ENCODE data around the gene TNNI2.
A peak's percentile ranks its signal among the peaks of the same experiment; 100 is the strongest.

TNNI2 gene

DNA sequence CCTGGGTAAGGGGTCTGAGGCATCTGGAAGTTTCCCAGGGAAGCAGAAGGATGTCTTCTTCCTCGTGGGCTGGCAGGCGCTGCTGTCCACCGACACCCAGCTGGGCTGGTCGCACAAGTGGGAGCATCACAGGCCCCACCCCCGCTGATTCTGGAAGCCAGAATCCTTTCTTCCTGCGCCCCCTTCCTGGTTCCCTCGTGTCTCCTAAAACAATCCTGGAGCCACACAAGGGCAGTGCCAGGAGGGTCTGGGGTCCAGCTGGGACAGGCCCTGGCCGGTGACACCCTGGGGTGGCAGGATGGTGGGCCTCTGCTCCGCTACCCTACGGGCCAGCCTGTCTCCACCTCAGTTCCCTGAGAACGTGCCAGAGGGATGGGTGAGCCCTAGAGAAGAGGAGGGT, 18.3 kb downstream of the TNNI2 start:
- H3K36me3 ChIP-seq (ENCODE audit: control insufficient read depth in 2 of 2, insufficient read depth in 2 of 2, low read length in 2 of 2), result no peaks in the 10 kb centered on the region
- no peaks in the 10 kb centered on the region for H3K4me1 ChIP-seq (ENCODE audit: control insufficient read depth, insufficient read depth, low read length)
- H3K27ac ChIP-seq (ENCODE audit: low read length), result no peak overlapping the region
- no peaks in the 10 kb centered on the region for H3K9me3 ChIP-seq (ENCODE audit: control insufficient read depth in 2 of 2, low read length in 2 of 2)
- H3K9ac ChIP-seq (ENCODE audit: low read length in 2 of 2), result no peak overlapping the region
- no peak overlapping the region for H3K4me3 ChIP-seq (ENCODE audit: low read length in 2 of 2)
- no peaks in the 10 kb centered on the region for H3K27me3 ChIP-seq (ENCODE audit: control insufficient read depth in 1 of 2, insufficient read depth in 2 of 2, low read length in 2 of 2)

GRCh38 chr11:1858154-1858553, 19.4 kb downstream of the TNNI2 start:
- no peaks in the 10 kb centered on the region for H3K27me3 ChIP-seq (ENCODE audit: control insufficient read depth in 1 of 2, insufficient read depth in 2 of 2, low read length in 2 of 2)
- no peaks in the 10 kb centered on the region for H3K9me3 ChIP-seq (ENCODE audit: control insufficient read depth in 2 of 2, low read length in 2 of 2)
- no peak overlapping the region for H3K4me3 ChIP-seq (ENCODE audit: low read length in 2 of 2)
- H3K27ac ChIP-seq (ENCODE audit: low read length), result no peak overlapping the region
- H3K9ac ChIP-seq (ENCODE audit: low read length in 2 of 2), result no peak overlapping the region
- H3K36me3 ChIP-seq (ENCODE audit: control insufficient read depth in 2 of 2, insufficient read depth in 2 of 2, low read length in 2 of 2), result no peaks in the 10 kb centered on the region
- H3K4me1 ChIP-seq (ENCODE audit: control insufficient read depth, insufficient read depth, low read length), result peaks cover 2% of the 10 kb centered on the region

DNA sequence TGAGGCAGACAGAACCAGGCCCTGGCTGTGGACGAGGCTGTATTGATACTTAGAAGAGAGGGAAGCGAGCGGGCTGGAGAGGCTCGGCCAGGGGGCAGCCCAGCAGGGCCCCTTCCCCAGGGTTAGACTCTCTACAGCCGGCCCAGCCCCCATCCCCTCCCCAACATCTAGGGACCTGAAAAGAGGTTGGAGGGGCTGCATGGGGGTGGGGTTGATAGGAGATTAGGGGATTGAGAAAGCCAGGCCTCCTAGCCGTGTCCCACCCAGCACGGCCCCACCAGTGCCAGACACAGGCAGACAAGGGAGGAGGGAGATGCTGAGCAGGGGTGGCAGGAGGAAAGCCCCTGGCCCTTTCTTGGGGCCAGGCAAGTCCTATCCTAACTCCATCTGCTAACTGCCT, 19.8 kb downstream of the TNNI2 start:
- Histone ChIP-seq H3K4me1 (ENCODE audit: control insufficient read depth, insufficient read depth, low read length) (peaks cover 6% of the 10 kb centered on the region), H3K9ac (ENCODE audit: low read length in 2 of 2) (no peak overlapping the region), H3K4me3 (ENCODE audit: low read length in 2 of 2) (no peak overlapping the region)

DNA sequence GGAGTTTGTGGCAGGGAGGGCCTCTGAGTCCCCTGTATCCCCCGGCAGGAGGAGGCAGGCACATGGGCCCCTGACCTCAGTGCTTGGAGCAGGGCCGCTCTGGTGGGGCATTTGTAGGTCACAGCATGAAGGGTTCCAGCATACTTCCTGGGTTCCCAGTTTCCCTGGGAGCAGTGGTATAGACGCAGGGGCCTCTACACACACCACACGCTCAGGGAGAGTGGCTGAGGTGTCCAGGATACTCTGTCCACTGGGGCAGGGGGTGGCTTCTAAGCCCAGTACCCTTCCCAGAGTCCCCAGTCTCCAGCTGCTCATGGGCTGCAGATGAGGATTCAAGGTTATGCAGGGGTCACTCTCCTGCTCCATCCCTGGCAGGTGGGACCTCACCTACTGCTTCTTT, 20.2 kb downstream of the TNNI2 start:
- no peaks in the 10 kb centered on the region for H3K9me3 ChIP-seq (ENCODE audit: control insufficient read depth in 2 of 2, low read length in 2 of 2)
- H3K36me3 ChIP-seq (ENCODE audit: control insufficient read depth in 2 of 2, insufficient read depth in 2 of 2, low read length in 2 of 2), result no peaks in the 10 kb centered on the region
- no peak overlapping the region for H3K27ac ChIP-seq (ENCODE audit: low read length)
- peaks cover 10% of the 10 kb centered on the region for H3K4me1 ChIP-seq (ENCODE audit: control insufficient read depth, insufficient read depth, low read length)
- H3K9ac ChIP-seq (ENCODE audit: low read length in 2 of 2), result no peak overlapping the region
- H3K4me3 ChIP-seq (ENCODE audit: low read length in 2 of 2), result no peak overlapping the region
- no peaks in the 10 kb centered on the region for H3K27me3 ChIP-seq (ENCODE audit: control insufficient read depth in 1 of 2, insufficient read depth in 2 of 2, low read length in 2 of 2)

More for the DNA sequence above, 19.8 kb downstream of the TNNI2 start:
- Histone ChIP-seq H3K36me3 (ENCODE audit: control insufficient read depth in 2 of 2, insufficient read depth in 2 of 2, low read length in 2 of 2) (no peaks in the 10 kb centered on the region), H3K9me3 (ENCODE audit: control insufficient read depth in 2 of 2, low read length in 2 of 2) (no peaks in the 10 kb centered on the region), H3K27me3 (ENCODE audit: control insufficient read depth in 1 of 2, insufficient read depth in 2 of 2, low read length in 2 of 2) (no peaks in the 10 kb centered on the region), H3K27ac (ENCODE audit: low read length) (no peak overlapping the region)

DNA sequence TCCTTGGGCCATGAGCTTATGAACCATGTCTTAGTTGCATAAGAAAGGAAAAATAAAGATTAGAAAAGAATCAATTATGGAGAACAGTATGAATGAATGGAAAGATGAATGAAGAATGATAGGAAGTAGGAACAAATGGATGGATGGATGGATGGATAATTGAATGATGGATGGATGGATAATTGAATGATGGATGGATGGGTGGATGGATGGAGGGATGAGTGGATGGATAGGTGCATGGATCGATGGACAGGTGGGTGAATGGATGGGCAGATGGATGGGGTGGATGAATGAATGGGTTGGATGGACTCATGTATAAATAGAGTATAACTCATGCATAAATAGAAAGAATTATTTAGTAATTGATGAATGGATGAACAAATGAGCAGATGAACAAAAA, 21.3 kb downstream of the TNNI2 start:
- Histone ChIP-seq H3K9ac (ENCODE audit: low read length in 2 of 2) (no peak overlapping the region), H3K36me3 (ENCODE audit: control insufficient read depth in 2 of 2, insufficient read depth in 2 of 2, low read length in 2 of 2) (no peaks in the 10 kb centered on the region), H3K9me3 (ENCODE audit: control insufficient read depth in 2 of 2, low read length in 2 of 2) (no peaks in the 10 kb centered on the region), H3K27me3 (ENCODE audit: control insufficient read depth in 1 of 2, insufficient read depth in 2 of 2, low read length in 2 of 2) (no peaks in the 10 kb centered on the region), H3K27ac (ENCODE audit: low read length) (no peak overlapping the region), H3K4me3 (ENCODE audit: low read length in 2 of 2) (no peak overlapping the region), H3K4me1 (ENCODE audit: control insufficient read depth, insufficient read depth, low read length) (peaks cover 19% of the 10 kb centered on the region)

DNA sequence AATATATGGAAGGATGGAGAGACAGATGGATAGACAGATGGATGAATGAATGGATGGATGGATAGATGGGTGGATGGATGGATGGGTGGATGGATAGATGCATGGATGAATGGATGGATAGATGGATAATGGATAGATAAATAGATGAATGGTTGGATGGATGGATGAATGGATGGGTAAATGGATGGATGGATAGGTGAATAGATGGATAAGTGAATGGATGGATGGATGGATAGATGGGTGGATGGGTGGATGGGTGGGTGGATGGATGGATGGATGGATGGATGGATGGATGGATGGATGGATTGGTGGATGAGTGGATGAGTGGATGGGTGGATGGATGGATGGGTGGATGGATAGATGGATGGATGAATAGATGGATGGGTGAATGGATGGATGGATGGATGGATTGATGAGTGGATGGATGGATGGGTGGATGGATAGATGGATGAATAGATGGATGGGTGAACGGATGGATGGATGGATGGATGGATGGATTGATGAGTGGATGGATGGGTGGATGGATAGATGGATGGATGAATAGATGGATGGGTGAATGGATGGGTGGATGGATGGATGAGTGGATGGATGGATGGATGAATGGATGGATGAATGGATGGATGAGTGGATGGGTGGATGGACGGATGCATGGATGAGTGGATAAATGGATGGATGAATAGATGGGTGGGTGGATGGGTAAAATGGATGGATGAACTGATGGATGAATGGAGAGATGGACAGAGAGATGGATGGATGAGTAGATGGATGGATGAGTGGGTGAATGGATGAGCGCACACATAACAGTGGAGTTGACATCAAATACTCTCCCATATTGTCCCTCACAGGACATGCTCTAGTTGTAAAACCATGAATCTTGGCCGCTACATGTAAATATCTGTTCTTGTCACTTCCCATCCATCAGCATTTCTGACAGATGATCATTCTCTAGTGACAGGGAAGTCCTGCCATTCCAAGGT, 22.9 kb downstream of the TNNI2 start:
- Histone ChIP-seq H3K27ac (ENCODE audit: low read length) (no peak overlapping the region), H3K27me3 (ENCODE audit: control insufficient read depth in 1 of 2, insufficient read depth in 2 of 2, low read length in 2 of 2) (no peaks in the 10 kb centered on the region), H3K9ac (ENCODE audit: low read length in 2 of 2) (no peak overlapping the region), H3K36me3 (ENCODE audit: control insufficient read depth in 2 of 2, insufficient read depth in 2 of 2, low read length in 2 of 2) (no peaks in the 10 kb centered on the region), H3K4me1 (ENCODE audit: control insufficient read depth, insufficient read depth, low read length) (peaks cover 33% of the 10 kb centered on the region), H3K4me3 (ENCODE audit: low read length in 2 of 2) (no peak overlapping the region), H3K9me3 (ENCODE audit: control insufficient read depth in 2 of 2, low read length in 2 of 2) (no peaks in the 10 kb centered on the region)

- Histone ChIP-seq H3K27ac (ENCODE audit: low read length) (peak overlapping the region; percentile 83), H3K36me3 (ENCODE audit: control insufficient read depth in 2 of 2, insufficient read depth in 2 of 2, low read length in 2 of 2) (no peaks in the 10 kb centered on the region), H3K9ac (ENCODE audit: low read length in 2 of 2) (no peak overlapping the region), H3K4me3 (ENCODE audit: low read length in 2 of 2) (peak overlapping the region in 1 of 2 donors; percentile 71), H3K27me3 (ENCODE audit: control insufficient read depth in 1 of 2, insufficient read depth in 2 of 2, low read length in 2 of 2) (no peaks in the 10 kb centered on the region), H3K4me1 (ENCODE audit: control insufficient read depth, insufficient read depth, low read length) (peaks cover 40% of the 10 kb centered on the region), H3K9me3 (ENCODE audit: control insufficient read depth in 2 of 2, low read length in 2 of 2) (no peaks in the 10 kb centered on the region)
Measured at GRCh38 chr11:1862588-1863351, 24.0 kb downstream of the TNNI2 start.

DNA sequence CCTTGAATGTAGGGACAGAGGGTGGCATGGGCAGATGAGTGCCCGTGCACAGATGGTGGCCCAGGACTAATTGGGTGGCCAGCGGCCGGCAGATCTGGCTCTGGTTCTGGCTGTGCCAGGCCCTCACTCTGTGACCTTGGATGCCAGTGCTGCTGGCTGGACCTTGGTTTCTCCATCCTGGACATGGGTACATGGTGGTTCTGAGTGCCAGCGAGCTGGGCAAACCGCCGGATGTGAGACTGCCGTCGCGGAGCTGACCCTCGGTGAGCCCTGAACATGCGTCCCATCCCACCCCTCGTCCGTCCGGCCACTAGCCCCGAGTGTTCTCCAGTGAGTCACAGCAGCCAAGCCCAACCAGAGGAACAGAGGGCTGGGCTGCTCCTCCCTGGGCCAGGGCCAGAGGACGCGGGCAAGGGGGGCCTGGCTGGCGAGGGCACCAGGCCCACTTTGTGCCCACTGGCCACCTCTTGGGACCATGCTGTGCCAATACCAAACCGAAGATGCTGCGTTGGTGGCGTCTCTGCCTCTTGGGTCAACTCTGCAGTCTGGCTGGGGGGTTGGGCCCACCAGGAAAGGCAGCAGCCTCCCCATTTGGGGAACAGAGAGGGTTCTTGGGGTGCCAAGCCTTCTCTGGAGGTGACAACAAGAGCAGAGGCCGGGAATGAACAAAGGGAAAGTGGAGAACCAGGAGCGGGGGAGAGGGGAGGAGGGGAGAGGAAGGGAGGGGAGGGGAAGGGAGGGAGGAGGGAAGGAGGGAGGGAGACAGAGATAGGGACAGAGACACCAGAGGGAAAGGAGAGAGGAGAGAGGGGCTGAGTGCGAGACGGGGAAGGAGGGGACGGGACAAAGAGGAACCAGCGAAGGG, 24.8 kb downstream of the TNNI2 start:
- H3K4me1 ChIP-seq (ENCODE audit: control insufficient read depth, insufficient read depth, low read length), result peaks cover 42% of the 10 kb centered on the region
- H3K4me3 ChIP-seq (ENCODE audit: low read length in 2 of 2), result peak overlapping the region; percentile 62 to 71
- peak overlapping the region; percentile 58 to 83 for H3K9ac ChIP-seq (ENCODE audit: low read length in 2 of 2)

GRCh38 chr11:1864231-1864630, 25.4 kb downstream of the TNNI2 start:
- Histone ChIP-seq H3K4me3 (ENCODE audit: low read length in 2 of 2) (peak overlapping the region; percentile 62 to 71), H3K27ac (ENCODE audit: low read length) (peak overlapping the region; percentile 83), H3K9ac (ENCODE audit: low read length in 2 of 2) (peak overlapping the region; percentile 62 to 83), H3K4me1 (ENCODE audit: control insufficient read depth, insufficient read depth, low read length) (peaks cover 42% of the 10 kb centered on the region), H3K36me3 (ENCODE audit: control insufficient read depth in 2 of 2, insufficient read depth in 2 of 2, low read length in 2 of 2) (no peaks in the 10 kb centered on the region), H3K9me3 (ENCODE audit: control insufficient read depth in 2 of 2, low read length in 2 of 2) (no peaks in the 10 kb centered on the region), H3K27me3 (ENCODE audit: control insufficient read depth in 1 of 2, insufficient read depth in 2 of 2, low read length in 2 of 2) (no peaks in the 10 kb centered on the region)

More for the DNA sequence above, 24.8 kb downstream of the TNNI2 start:
- Histone ChIP-seq H3K27me3 (ENCODE audit: control insufficient read depth in 1 of 2, insufficient read depth in 2 of 2, low read length in 2 of 2) (no peaks in the 10 kb centered on the region), H3K9me3 (ENCODE audit: control insufficient read depth in 2 of 2, low read length in 2 of 2) (no peaks in the 10 kb centered on the region), H3K27ac (ENCODE audit: low read length) (peak overlapping the region; percentile 83), H3K36me3 (ENCODE audit: control insufficient read depth in 2 of 2, insufficient read depth in 2 of 2, low read length in 2 of 2) (no peaks in the 10 kb centered on the region)

Data from stomach smooth muscle (tissue), 2 donors.